Left lobe of liver (tissue), 2 donors: ENCODE data around the gene RIMS4. TPM values are rescaled to one million over a fixed set of nuclear protein-coding genes. Genes with fewer than 3 reads are reported as not detected.

ENCODE experiments used
- ATAC-seq: fragments of 200-7000 bp; cut with Tn5 transposase; one replicate; pipeline ENCODE4 v1.9.1; 2020; ENCODE audit warnings: mild to moderate bottlenecking, moderate library complexity
- DNase-seq: peaks from one replicate; pipeline ENCODE4 v3.0.0-alpha.2; 2020; ENCODE audit warnings: low spot score
- total RNA-seq: library from RNA; stranded (reverse); gene quantifications from one replicate; pipeline ENCODE4 v1.2.1, GENCODE V29; 2021
- donor health status: DM: no; HTN: no; CAD: no; lungs with moderate emphysema.
- donor health status: DM: no; HTN: yes; CAD: no.

The RIMS4 gene
- total RNA-seq, 1 donor from 2014 or later: not detected

DNA sequence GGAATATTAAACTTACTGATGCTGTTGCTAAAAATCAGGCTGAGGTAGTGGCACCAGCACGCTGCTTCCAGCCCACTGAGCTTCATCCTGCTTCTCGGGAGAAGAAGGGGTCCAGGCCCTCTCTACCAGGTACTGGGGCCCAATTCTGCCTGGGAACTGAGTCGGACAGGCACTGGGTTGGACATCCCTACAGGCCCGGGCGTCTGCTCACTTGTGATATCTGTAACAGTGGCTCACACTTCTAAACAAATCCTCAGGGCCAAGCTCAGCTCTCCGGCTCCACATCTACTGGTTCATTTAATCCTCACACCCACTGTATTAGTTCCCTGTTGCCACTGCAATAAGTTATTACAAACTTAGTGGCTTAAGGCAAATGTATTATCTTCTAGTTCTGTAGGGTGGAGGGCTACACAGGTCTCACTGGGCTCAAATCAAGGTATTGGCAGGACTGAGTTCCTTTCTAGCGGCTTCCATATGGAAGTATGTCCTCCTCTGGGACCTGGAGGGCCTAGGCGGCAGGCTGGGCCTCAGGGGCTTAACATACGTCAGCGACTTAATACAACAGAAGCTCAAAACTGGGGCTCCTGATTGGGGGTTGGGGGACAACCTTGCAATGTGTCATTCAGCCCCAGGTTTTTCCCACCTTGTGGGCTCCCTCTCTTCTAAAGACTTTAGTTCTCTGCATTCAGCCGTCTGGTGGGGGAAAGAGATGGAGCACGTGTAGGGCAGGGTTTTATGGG, 66.3 kb downstream of the RIMS4 start:
- no peak for DNase-seq
- no peak for ATAC-seq

DNA sequence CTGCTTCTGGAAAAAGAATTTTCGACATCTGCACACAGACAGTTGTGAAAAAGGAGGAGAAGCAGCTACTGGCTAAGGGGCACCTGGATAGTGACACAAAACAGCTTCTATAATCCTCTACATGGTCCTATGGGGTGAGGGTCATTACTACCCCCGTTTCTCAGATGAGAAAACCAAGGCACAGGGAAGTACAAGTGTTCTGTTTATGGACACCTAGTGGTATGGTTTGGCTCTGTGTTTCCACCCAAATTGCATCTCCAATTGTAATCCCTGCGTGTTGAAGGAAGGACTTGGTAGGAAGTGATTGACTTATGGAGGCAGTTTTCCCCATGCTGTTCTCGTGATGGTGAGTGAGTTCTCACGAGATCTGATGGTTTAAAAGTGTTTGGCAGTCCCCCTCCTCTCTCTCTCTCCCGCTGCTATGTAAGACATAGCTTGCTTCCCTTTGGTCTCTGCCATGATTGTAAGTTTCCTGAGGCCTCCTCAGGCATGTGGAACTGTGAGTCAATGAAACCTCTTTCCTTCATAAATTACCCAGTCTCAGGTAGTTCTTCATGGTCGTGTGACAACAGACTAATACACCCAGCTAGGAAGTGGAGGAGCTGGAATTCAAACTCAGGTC, 67.2 kb downstream of the RIMS4 start:
- ATAC-seq (no peak), DNase-seq (no peak)

DNA sequence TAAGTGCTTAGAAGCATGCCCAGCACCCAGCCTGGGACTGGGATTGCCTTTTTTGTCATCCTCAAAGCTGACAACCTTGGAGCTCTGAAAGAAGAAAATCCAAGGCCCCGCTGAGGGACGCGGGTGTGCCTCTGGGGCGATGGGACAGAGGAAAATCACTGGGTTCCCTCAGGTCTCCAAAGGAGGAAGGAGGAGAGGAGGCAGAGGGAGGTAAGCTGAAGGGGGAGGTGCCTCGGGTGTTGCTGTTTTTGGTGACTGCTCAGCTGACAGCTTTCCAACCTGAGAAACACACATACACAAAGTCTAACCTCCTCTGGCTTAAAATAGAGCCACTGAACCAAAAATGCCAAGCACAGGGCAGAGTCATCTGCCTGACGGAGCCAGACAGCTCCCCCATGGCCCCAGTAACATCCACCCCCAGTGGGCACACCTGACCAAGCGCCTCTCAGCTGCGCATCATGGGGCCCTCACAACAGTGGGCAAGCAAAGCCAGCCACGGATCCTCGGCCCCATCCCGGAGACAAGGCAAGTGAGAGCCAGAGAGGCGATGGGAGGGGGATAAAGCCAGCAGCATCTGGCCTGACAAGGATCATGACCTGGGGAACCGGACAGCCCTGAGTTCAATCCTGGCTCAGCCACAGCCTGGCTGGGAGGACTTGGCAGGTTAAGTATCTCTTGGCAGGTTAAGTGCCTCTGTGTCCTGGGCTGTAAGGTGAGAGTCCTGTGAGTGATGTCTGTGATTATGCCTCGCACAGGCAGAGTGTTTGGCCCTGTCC, 67.9 kb downstream of the RIMS4 start:
- ATAC-seq (peak; percentile 27), DNase-seq (no peak)

DNA sequence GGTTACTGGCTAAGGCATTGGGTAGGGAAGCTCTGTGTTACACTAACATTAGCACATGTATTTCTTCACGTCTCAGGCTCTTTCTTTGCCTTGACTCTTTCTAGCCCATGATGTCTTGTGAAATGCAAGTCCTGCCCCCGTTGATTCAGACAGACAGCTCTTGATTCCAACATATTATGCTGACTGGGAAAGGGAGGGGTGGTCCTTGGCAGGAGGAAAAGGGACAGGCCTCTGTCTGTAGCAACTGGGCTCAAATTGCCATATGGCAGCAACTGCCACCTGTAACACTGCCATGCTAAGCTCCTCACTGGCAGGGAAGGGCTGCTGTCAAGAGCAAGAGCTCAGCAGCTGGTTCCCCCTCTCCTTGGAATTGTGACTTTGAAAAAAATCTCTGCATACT, 70.4 kb downstream of the RIMS4 start:
- no peak for ATAC-seq

DNA sequence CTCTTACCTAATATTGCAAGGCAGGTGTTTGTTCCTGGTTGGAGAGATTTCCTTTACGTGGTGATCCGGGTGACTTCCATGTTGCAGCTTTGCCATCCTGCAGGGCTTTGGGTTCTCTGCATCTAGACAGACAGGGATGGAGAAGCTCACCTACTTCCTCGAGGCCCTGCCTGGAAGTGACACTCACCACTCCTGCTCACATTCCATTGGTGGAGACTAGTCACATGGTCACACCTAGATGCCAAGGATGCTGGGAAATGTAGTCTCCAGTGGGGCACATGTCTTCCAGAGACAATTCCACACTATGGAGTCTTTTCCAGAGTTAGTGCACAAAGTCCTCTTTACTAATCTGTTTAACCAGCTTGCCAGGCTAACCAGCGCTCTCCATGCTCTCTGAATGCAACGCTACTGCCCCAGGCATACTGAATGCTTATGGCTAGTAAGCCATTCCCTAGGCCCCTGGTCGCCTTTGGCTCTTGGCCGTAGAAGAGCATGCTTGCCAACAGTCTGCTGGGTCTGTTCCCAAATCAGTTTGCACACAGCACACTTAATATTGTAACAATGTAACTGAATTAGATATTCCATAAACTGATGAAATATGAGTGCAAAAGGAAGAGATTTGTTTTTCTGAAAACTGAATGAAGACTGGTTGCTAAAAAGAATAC, 71.4 kb downstream of the RIMS4 start:
- DNase-seq (peak; percentile 59), ATAC-seq (peak; percentile 51)

More for the DNA sequence above, 70.4 kb downstream of the RIMS4 start:
- no peak for DNase-seq

DNA sequence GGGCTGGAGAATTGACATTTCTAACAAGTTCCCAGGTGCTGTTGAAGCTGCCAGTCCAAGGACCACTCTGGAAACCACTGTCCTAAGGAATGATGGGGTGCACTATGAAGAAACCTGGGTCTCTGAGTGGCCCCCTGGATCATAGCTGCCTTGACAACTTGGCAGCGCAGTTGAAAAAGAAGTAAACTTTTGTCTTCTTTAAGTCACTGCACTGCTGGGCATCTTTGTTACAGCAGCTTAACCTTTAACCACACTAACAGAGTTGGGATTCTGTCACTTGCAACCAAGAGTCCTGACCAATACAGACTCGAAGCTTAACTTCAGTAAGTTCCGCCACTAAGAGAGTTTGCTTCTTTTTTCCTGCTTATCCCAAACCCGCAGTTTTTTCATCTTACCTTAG, 73.2 kb downstream of the RIMS4 start:
- DNase-seq: no peak

DNA sequence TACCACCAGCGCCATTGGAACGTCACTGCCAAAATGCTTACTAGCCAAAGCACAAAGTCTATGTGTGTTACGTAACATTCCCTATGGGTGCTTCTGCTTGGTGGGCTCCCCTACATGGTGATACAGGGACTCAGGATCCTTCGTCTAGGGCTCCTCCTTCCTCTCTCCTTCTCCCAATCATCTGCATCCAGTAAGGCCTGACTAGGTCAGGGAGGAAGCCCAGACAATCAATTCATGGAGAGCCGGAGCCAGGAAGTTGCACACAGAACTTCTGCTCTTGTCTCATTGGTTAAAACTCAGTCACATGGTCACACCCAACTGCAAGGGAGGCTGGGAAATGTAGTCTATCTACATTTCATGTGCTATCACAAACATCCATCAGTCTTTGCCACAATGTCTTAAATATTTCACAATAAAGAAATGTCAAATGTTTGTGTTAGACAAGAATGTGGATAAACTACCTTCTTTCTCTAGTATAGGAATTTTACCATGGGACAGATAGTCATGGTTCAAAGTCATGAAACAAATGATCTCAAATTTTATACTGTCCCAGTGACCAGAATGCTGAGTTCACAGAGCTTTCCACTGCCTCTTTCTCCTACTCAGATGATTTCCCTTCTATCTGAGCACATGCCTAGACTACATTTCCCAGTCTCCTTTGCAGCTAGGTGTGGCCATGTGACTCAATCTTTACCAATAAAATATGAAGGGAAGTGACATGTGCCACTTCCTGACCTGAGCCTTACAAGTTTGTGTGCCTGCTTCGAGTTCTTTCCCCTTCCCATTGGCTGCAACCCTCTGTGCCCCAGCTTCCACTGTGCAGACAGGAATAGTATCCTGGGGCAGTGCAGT, 74.0 kb downstream of the RIMS4 start:
- ATAC-seq (peak; percentile 93), DNase-seq (peak; percentile 75)

More for the DNA sequence above, 73.2 kb downstream of the RIMS4 start:
- ATAC-seq: no peak

DNA sequence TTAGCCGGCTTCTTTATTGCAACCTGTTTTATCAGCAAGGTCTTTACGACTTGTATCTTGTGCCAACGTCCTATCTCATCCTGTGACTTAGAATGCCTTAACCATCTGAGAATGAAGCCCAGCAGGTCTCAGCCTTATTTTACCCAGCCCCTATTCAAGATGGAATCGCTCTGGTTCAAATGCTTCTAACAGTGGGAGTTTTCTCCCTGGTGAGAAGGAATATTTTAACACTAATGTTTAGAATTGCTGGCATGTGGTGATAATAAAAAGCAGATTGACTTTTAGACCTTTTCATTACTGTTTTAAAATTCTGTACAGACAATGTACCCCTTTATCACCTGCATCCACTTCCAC, 74.6 kb downstream of the RIMS4 start:
- no peak for ATAC-seq
- DNase-seq: no peak

DNA sequence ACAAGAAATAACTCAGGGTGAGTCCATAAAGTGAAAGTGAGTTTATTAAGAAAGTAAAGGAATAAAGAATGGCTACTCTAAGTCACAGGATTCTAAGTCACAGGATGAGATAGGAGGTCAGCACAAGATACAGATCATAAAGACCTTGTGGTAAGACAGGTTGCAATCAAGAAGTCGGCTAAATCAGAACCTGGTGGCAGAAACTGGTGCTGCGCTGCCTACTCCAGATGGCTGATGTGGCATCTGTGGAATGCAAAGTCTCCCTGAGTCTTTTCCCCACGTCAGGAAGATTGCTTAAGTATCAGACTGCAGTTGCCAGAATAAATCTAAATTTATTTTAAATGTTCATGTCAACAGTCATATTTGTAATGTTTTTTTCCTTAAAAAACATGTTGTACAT, 75.4 kb downstream of the RIMS4 start:
- no peak for DNase-seq
- ATAC-seq: no peak

DNA sequence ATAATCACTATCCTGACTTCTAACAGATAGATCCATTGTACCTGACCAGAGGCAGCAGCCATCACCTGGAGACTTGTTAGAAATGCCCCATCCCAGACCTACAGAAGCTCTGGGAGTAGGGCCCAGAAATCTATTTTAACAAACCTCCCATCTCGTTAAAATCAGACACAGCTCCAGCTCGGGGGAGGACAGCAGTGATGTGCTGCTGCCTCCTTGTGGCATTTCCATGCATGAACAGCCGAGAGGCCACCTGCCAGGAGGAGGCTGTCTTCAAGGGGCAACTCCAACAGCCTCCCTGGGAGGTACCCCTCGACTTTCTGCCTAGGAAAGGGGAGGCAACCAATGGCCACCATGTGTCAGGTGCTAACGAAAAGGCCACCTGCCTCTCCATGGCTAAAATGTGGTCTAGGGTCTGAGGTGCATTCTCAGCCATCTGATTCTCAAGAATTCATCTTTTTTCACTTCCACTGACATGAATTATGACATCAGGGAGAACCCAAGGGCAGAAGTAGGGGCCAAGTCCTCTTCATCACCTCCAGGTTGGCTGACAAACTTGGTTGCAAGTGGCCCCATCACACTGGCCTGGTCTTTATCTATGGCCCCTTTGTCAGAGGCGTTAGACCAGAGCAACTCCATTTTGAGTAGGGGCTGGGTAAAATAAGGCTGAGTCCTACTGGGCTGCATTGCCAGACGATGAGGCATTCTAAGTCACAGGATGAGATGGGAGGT, 76.8 kb downstream of the RIMS4 start:
- ATAC-seq: peak; percentile 70
- peak; percentile 57 for DNase-seq

DNA sequence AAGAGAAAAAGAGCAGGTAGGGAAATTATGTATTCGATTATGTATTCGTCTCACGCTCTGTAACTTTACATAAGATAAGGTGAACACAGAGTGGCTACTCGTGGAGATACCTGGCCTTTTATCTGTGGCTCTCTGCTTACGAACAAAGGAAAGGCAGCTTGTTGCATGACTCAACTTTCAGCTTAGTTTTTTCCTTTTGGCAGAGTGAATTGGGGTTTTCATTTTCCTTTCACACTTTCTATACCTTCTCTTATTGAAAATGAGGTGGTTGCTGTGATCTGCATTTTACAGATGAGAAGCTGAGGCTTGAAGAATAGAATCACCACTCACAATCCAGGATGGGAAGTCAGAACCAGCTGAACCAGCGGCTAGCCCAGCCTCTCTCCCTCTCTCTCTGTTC, 78.0 kb downstream of the RIMS4 start:
- no peak for ATAC-seq
- DNase-seq: no peak

DNA sequence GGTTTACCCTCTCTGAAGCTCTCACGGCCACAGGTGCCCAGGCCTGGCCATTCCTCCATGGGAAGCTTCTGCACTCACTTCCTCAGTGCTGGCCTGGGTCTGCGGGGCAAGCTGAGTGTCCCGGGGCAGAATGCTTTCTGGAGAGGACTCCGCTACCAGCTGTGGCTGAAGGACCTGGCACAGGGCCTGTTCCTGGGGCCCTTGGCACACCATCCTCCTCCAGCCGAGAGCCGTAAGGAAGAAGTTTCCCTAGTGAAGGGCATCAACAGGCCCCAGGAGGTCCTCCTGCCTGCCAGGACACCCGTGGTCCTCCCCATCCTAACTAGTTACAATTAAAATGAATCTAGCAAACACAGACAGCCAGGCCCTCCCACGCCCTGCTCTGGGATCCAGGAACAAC, 78.7 kb downstream of the RIMS4 start:
- DNase-seq: no peak
- no peak for ATAC-seq

DNA sequence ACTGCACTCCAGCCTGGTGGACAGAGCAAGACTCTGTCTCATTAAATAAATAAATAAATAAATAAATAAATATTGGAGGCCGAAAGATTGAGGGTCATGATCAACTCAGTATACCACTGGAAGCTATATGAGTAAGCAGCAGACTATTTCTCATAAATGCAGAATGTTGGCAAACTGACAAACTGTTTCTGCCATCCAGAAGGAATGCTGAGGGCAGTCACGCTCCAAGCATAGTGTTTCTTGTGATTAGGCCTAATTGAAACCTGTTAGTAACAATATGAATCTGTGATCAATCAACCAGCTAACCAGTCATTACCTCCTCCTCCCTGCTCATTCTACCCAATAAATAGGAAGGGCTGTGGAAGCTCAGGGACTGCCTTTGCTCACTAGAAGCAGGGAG, 79.9 kb downstream of the RIMS4 start:
- DNase-seq (no peak), ATAC-seq (no peak)

DNA sequence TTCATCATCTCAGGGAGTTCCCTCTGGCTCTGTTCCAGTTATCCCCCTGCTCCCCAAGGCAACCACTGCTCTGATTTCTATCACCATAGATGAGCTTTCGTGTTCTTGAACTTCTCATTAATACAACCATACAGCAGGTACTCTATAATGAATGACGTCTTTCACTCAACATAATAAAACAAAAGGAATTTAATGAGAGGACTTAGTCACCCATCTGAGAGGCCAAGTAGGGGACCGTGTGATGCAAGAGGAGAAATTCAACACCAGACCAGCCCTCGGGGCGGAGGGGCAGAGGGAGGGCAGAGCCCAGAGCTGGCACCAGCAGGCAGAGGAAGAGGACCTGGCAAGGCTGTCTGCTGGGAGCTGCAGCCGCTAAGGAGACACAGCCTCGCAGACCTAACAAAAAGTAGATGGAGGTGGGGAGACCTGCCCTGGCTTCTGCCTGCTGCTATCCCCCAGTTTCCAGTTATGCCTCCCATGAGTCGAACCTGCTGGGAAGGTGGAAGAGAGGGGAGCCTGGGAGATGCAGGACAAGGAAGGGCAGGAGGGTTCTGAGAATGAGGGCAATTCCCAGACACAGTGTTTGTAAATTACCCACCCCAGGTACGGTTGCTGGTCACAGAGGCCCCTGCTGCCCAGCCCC, 81.4 kb downstream of the RIMS4 start:
- DNase-seq (no peak), ATAC-seq (peak; percentile 84)

DNA sequence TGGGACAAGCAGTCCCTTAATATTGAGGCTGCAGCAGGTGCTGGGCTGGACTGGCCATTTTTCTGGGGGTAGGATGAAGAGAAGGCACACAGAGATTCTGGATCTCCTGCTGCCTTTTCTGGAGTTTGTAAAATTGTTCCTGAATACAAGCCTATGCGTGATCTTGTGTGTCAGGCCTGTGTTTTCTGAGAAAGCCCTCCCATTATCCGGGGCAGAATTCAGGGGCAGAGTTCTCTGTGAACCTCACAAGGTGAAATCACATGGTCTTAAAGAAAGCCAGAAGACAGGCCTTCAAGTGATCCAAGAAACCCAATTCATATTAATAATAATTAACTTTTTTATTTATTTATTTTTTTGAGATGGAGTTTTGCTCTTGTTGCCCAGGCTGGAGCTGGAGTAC, 82.7 kb downstream of the RIMS4 start:
- DNase-seq: no peak

DNA sequence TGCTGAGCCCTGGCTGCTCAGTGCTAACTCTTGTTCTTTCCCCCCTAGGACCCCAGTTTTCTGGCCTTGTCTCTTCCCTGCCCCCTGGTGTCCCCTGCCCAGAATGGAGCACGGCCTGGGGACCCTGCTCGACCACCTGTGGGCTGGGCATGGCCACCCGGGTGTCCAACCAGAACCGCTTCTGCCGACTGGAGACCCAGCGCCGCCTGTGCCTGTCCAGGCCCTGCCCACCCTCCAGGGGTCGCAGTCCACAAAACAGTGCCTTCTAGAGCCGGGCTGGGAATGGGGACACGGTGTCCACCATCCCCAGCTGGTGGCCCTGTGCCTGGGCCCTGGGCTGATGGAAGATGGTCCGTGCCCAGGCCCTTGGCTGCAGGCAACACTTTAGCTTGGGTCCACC, 83.3 kb downstream of the RIMS4 start:
- no peak for ATAC-seq
- no peak for DNase-seq

More for the DNA sequence above, 82.7 kb downstream of the RIMS4 start:
- ATAC-seq: no peak

DNA sequence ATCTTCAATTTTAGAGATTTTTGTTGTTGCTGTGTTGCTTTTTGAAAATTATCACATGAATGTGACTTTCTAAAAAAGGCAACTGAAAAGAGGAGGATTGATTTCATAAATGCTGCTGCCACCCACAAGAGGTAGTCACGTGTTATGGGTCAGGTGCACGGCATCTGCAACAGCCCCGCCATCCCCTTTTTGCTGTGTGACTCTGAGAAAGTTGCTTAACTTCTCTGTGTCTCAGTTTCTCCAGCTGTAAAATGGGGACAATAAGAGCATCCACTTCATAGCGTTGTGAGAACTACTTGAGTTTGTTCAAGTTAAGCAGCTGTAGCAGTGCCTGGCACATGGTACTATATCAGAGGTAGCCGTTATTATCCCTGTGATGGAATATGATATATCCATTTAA, 84.5 kb downstream of the RIMS4 start:
- ATAC-seq (no peak), DNase-seq (no peak)

DNA sequence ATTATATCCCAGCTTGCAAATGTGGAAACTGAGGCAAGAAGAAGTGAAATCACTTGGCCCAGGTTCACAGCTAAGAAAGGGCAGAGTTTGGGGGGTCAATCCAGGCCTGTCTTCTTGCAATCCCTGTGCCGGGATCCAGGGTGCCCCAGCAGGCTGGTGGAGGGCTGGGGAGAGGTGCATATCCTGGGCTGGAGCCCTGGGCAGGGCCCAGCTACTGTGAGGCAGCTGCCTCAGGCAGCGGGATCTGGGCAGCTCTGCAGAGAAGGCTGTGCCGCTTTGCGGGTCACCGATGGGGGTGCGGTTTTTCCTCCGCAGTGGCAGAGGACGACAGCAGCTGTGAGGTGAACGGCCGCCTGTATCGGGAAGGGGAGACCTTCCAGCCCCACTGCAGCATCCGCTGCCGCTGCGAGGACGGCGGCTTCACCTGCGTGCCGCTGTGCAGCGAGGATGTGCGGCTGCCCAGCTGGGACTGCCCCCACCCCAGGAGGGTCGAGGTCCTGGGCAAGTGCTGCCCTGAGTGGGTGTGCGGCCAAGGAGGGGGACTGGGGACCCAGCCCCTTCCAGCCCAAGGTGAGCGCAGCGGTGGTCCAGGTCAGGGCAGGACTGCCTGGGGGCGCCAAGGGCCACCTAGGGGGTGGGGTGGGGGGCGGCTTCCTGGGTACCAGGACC, 85.8 kb downstream of the RIMS4 start:
- DNase-seq (no peak), ATAC-seq (no peak)
